Stimulated activated naive CD8-positive, alpha-beta T cell treated with anti-CD3 and anti-CD28 coated beads, Interleukin-15, Interleukin-2, amounts not matched to agents 100 ng/mL and 50 ng/mL, for 24 hours (primary cell): ENCODE measurements around the gene RALGPS2.

Experiments
- H3K27ac Mint-ChIP-seq: one replicate; pipeline ENCODE4 v1.8.0; 2021; ENCODE audit warnings: mild to moderate bottlenecking, mixed read lengths
- H3K27me3 Mint-ChIP-seq: one replicate; pipeline ENCODE4 v1.8.0; 2021; ENCODE audit warnings: mixed read lengths
- H3K36me3 Mint-ChIP-seq: one replicate; pipeline ENCODE4 v1.8.0; 2021; ENCODE audit warnings: low read depth, mixed read lengths
- H3K4me1 Mint-ChIP-seq: one replicate; pipeline ENCODE4 v1.8.0; 2021; ENCODE audit warnings: low read depth, mixed read lengths
- H3K4me3 Mint-ChIP-seq: one replicate; pipeline ENCODE4 v1.8.0; 2021; ENCODE audit warnings: mild to moderate bottlenecking, mixed read lengths
- H3K9me3 Mint-ChIP-seq: one replicate; pipeline ENCODE4 v1.8.0; 2021; ENCODE audit warnings: mixed read lengths

The RALGPS2 gene

GRCh38 chr1:178704833-178705232 is 20.2 kb upstream of the RALGPS2 start:
- peaks cover 6% of the 10 kb centered on the region for H3K4me1 Mint-ChIP-seq
- H3K9me3 Mint-ChIP-seq, result no peaks in the 10 kb centered on the region
- no peak overlapping the region for H3K4me3 Mint-ChIP-seq
- H3K36me3 Mint-ChIP-seq, result no peaks in the 10 kb centered on the region
- peaks cover 24% of the 10 kb centered on the region for H3K27me3 Mint-ChIP-seq
- no peak overlapping the region for H3K27ac Mint-ChIP-seq

DNA sequence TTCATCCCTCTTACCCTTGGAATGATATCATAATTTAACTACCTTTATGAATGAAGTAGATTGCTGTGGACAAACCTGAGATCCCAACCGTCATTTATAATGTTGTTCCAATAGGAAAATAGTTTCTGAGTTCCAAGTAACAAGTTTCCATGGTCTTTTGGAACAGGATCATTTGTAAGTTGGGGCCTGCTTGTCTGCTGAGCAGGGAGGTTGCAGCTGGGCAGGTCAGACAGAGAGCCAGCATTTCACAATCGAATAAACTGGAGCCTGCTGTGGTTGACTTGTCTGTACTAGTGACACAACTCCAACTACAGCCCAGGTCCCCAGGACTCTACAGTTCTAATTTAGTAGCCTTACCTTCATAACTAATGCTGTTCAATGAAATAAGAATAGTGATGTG is 18.6 kb upstream of the RALGPS2 start:
- Mint-ChIP-seq H3K9me3 (no peaks in the 10 kb centered on the region), H3K4me1 (peaks cover 6% of the 10 kb centered on the region), H3K27me3 (peaks cover 29% of the 10 kb centered on the region), H3K27ac (no peak overlapping the region), H3K36me3 (no peaks in the 10 kb centered on the region), H3K4me3 (no peak overlapping the region)

GRCh38 chr1:178713259-178713658 is 11.8 kb upstream of the RALGPS2 start:
- Mint-ChIP-seq H3K4me1 (no peaks in the 10 kb centered on the region), H3K27ac (no peak overlapping the region), H3K27me3 (peaks cover 10% of the 10 kb centered on the region), H3K4me3 (no peak overlapping the region), H3K9me3 (no peaks in the 10 kb centered on the region), H3K36me3 (no peaks in the 10 kb centered on the region)

GRCh38 chr1:178714453-178714852 is 10.6 kb upstream of the RALGPS2 start:
- Mint-ChIP-seq H3K27ac (no peak overlapping the region), H3K4me3 (no peak overlapping the region), H3K9me3 (no peaks in the 10 kb centered on the region), H3K4me1 (no peaks in the 10 kb centered on the region), H3K36me3 (no peaks in the 10 kb centered on the region), H3K27me3 (peaks cover 5% of the 10 kb centered on the region)

- Mint-ChIP-seq H3K27me3 (peaks cover under 1% of the 10 kb centered on the region), H3K4me3 (no peak overlapping the region), H3K9me3 (no peaks in the 10 kb centered on the region), H3K36me3 (no peaks in the 10 kb centered on the region), H3K4me1 (no peaks in the 10 kb centered on the region), H3K27ac (no peak overlapping the region)
Measured at GRCh38 chr1:178716111-178716510, 8.9 kb upstream of the RALGPS2 start.

DNA sequence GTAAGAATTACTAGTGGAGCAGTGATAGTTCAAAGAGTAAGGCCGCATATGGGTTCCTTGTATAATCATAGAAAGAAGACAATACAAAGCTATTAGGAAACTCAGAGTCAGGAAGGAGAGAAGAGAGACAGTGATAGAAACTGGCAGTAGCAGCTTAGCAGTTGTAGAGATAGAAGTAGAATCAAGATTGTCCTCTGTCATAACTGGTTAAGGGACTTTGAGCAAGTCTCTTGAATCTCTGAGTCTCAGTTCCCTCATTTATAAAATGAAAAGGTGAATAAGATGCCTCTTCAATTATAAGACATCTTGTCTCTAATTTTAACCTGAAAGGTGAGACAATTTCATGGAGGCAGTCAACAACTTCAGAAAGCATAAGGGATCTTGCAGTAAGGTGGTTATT is 6.5 kb upstream of the RALGPS2 start:
- no peaks in the 10 kb centered on the region for H3K27me3 Mint-ChIP-seq
- no peaks in the 10 kb centered on the region for H3K36me3 Mint-ChIP-seq
- no peaks in the 10 kb centered on the region for H3K4me1 Mint-ChIP-seq
- H3K27ac Mint-ChIP-seq, result no peak overlapping the region
- H3K4me3 Mint-ChIP-seq, result no peak overlapping the region
- H3K9me3 Mint-ChIP-seq, result no peaks in the 10 kb centered on the region

DNA sequence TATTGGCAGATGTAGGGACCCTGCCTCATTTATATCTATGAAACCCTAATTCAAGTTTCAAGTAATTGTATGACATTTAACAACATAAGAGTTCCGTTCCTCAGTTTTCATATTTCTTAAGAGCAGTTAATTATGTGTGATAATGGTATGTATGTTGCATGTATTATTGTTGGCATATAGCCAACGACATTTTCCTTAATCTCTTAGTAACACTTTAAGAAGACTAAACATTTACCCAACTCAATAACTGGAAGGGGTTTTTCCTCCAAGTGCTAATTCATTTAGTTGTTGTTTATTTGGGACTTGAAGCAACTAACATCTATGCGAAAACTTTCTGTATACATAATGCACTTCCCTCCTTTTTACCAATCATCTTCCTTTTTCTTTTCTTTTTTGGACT is 1.5 kb upstream of the RALGPS2 start:
- Mint-ChIP-seq H3K36me3 (no peaks in the 10 kb centered on the region), H3K27ac (no peak overlapping the region), H3K4me1 (peaks cover 29% of the 10 kb centered on the region), H3K27me3 (peaks cover 5% of the 10 kb centered on the region), H3K9me3 (no peaks in the 10 kb centered on the region), H3K4me3 (no peak overlapping the region)

DNA sequence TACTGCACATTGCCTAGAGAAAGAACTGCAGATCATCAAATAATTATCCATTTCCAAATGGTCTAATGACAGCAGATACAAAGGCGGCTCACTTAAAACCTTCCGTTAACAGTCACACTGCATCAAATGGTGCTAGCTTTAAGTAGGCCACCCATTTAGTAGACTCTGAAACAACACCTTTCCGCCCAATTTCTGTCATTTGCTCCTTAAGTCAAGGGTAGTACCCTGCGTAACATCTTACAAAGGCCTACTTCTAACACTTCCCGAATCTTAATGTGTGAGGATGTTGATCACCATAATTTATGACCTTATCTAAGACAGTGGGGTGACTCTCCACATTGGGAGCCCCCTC is 692 bp upstream of the RALGPS2 start:
- Mint-ChIP-seq H3K4me1 (peaks cover 34% of the 10 kb centered on the region), H3K9me3 (no peaks in the 10 kb centered on the region), H3K27me3 (peaks cover 5% of the 10 kb centered on the region), H3K36me3 (no peaks in the 10 kb centered on the region), H3K27ac (peak overlapping the region; percentile 78), H3K4me3 (peak overlapping the region; percentile 78)

GRCh38 chr1:178725466-178726086 is 532 bp downstream of the RALGPS2 start:
- peaks cover 5% of the 10 kb centered on the region for H3K27me3 Mint-ChIP-seq
- no peak overlapping the region for H3K27ac Mint-ChIP-seq
- H3K4me1 Mint-ChIP-seq, result peaks cover 40% of the 10 kb centered on the region
- H3K36me3 Mint-ChIP-seq, result peaks cover 4% of the 10 kb centered on the region
- H3K9me3 Mint-ChIP-seq, result no peaks in the 10 kb centered on the region
- peak overlapping the region; percentile 83 for H3K4me3 Mint-ChIP-seq

GRCh38 chr1:178726087-178726517 is 1.1 kb downstream of the RALGPS2 start:
- Mint-ChIP-seq H3K9me3 (no peaks in the 10 kb centered on the region), H3K27ac (peak overlapping the region; percentile 59), H3K4me1 (peaks cover 40% of the 10 kb centered on the region)

GRCh38 chr1:178726545-178726944 is 1.5 kb downstream of the RALGPS2 start:
- Mint-ChIP-seq H3K4me1 (peaks cover 40% of the 10 kb centered on the region), H3K36me3 (peaks cover 6% of the 10 kb centered on the region)

More at GRCh38 chr1:178726087-178726517, 1.1 kb downstream of the RALGPS2 start:
- Mint-ChIP-seq H3K36me3 (peaks cover 5% of the 10 kb centered on the region), H3K27me3 (peaks cover 5% of the 10 kb centered on the region), H3K4me3 (peak overlapping the region; percentile 83)

DNA sequence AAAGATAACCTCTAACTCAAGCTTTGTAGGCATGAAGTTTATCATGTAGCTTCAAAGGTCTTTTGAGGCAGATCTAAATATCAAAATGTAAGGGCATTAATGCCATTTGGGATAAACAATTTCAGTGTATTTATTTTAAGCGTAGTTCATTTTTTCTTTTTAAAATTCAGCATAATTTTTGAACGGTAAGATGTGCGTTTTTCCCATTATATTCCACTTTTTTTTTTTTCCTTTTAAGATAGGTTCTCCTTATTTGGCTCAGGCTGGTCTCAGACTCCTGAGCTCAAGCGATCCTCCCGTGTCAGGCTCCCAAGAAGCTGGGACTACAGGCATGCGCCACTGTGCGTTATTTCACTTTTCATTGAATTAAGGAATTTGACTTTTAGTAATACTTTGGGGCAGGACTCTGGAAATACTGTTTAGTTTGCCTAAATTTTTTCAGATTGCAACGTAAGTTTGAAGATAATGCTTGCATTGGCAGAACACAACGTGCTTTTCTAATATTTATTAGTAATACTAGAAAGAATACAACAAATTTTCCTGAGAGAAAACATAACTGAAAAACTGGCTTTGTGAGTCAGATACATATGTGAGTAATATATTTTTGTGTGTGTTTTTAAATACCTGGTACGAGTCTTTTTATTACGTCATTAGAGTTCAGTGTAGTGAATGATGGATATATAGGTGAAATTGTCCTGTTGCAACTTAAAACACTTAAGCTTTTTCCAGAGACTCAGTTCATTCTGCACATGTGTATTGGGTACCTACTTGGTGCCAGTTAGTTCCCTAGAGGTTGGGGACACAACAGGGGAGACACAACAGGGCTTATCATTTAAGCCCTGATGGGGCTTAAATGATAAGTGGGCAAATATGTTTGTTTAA is 2.2 kb downstream of the RALGPS2 start:
- Mint-ChIP-seq H3K36me3 (peaks cover 13% of the 10 kb centered on the region), H3K27ac (no peak overlapping the region), H3K4me3 (peak overlapping the region; percentile 83), H3K9me3 (peaks cover 6% of the 10 kb centered on the region), H3K4me1 (peaks cover 43% of the 10 kb centered on the region), H3K27me3 (peaks cover 5% of the 10 kb centered on the region)

More at GRCh38 chr1:178726545-178726944, 1.5 kb downstream of the RALGPS2 start:
- Mint-ChIP-seq H3K4me3 (peak overlapping the region; percentile 83), H3K27me3 (peaks cover 5% of the 10 kb centered on the region), H3K9me3 (no peaks in the 10 kb centered on the region), H3K27ac (peak overlapping the region; percentile 59)

DNA sequence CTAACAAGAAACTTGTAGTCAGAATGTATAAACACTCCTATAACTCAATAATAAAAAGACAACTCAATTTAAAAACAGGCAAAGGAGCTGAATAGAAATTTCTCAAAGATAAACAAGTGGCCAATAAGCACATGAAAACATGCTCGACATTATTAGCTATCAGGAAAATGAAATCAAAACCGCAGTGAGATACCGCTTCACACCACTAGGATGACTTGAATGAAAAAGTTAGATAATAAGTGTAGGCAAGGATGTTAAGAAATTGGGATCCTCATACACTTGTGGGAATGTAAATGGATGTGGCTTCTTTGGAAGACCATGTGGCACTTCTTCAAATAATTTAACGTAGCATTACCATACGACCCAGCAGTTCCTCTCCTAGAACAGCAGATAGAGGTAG is 8.9 kb downstream of the RALGPS2 start:
- Mint-ChIP-seq H3K4me3 (no peak overlapping the region), H3K27me3 (no peaks in the 10 kb centered on the region), H3K27ac (no peak overlapping the region), H3K36me3 (peaks cover 13% of the 10 kb centered on the region), H3K9me3 (peaks cover 6% of the 10 kb centered on the region), H3K4me1 (peaks cover 19% of the 10 kb centered on the region)

GRCh38 chr1:178738780-178739179 is 13.7 kb downstream of the RALGPS2 start:
- Mint-ChIP-seq H3K27ac (no peak overlapping the region), H3K27me3 (no peaks in the 10 kb centered on the region), H3K9me3 (peaks cover 5% of the 10 kb centered on the region), H3K4me3 (no peak overlapping the region), H3K4me1 (peaks cover 7% of the 10 kb centered on the region), H3K36me3 (peaks cover 16% of the 10 kb centered on the region)

GRCh38 chr1:178739285-178740045 is 14.4 kb downstream of the RALGPS2 start:
- Mint-ChIP-seq H3K4me1 (peaks cover 7% of the 10 kb centered on the region), H3K36me3 (peaks cover 21% of the 10 kb centered on the region), H3K9me3 (peaks cover 5% of the 10 kb centered on the region), H3K4me3 (no peak overlapping the region), H3K27ac (no peak overlapping the region), H3K27me3 (no peaks in the 10 kb centered on the region)
